Keratinocyte (primary cell): ENCODE results near the gene SH3RF1. TPM values are rescaled to one million over a fixed set of nuclear protein-coding genes. Genes with fewer than 3 reads are reported as not detected.

Experiments used
- DNase-seq: peaks from one replicate; pipeline ENCODE4 v3.0.0-alpha.2; 2011; ENCODE audit warnings: low read depth, missing footprints, low spot score
- FAIRE-seq: peaks from 2 replicates; lab custom pipeline; 2011; peaks lifted over from hg19 to GRCh38; lab: Jason Lieb, UNC
- H2AFZ ChIP-seq: 2 replicates; pipeline ENCODE4 v1.6.0; 2012; ENCODE audit warnings: low read length, control low read depth, inconsistent platforms; ENCODE audit not compliant: control insufficient read depth
- H3K27ac ChIP-seq: 2 replicates; pipeline ENCODE4 v1.5.1; 2011; ENCODE audit warnings: low read length; ENCODE audit not compliant: control insufficient read depth, insufficient read depth
- H3K27me3 ChIP-seq: 3 replicates; pipeline ENCODE4 v1.6.0; 2011; ENCODE audit warnings: low read length; ENCODE audit not compliant: control insufficient read depth, insufficient read depth; ENCODE audit errors: extremely low read depth
- H3K36me3 ChIP-seq, 2 experiments: 2 replicates in 1 of 2; 3 replicates in 1 of 2; pipeline ENCODE4 v1.5.1; 2011; ENCODE audit warnings: low read length in 2 of 2, mild to moderate bottlenecking in 1 of 2; ENCODE audit not compliant: control insufficient read depth in 2 of 2, insufficient read depth in 2 of 2; ENCODE audit errors: extremely low read depth in 1 of 2
- H3K4me1 ChIP-seq: 3 replicates; pipeline ENCODE4 v1.5.1; 2011; ENCODE audit warnings: low read length; ENCODE audit not compliant: control insufficient read depth, insufficient read depth; ENCODE audit errors: extremely low read depth
- H3K4me2 ChIP-seq: 3 replicates; pipeline ENCODE4 v1.6.0; 2011; ENCODE audit warnings: low read depth, low read length; ENCODE audit not compliant: control insufficient read depth, insufficient read depth; ENCODE audit errors: extremely low read depth
- H3K4me3 ChIP-seq, 3 experiments: fragments of 200-600 bp in 1 of 3; sonication (generic) in 1 of 3; 2 replicates in 2 of 3; 3 replicates in 1 of 3; pipeline ENCODE4 v1.5.1; 2011 to 2016; ENCODE audit warnings: low read length in 3 of 3, mild to moderate bottlenecking in 3 of 3, control low read depth in 2 of 3, inconsistent platforms in 1 of 3, low read depth in 1 of 3, mixed read lengths in 1 of 3, mixed run types in 1 of 3, moderate library complexity in 1 of 3; ENCODE audit not compliant: control insufficient read depth in 2 of 3, insufficient read depth in 2 of 3; ENCODE audit errors: extremely low read depth in 1 of 3
- H3K79me2 ChIP-seq: 2 replicates; pipeline ENCODE4 v1.6.0; 2012; ENCODE audit warnings: low read length; ENCODE audit not compliant: control insufficient read depth, insufficient read depth
- H3K9ac ChIP-seq: 3 replicates; pipeline ENCODE4 v1.6.0; 2011; ENCODE audit warnings: low read length; ENCODE audit not compliant: control insufficient read depth, insufficient read depth; ENCODE audit errors: extremely low read depth
- H3K9me1 ChIP-seq: 3 replicates; pipeline ENCODE4 v1.6.0; 2011; ENCODE audit warnings: low read length; ENCODE audit not compliant: control insufficient read depth, insufficient read depth; ENCODE audit errors: extremely low read depth
- H3K9me3 ChIP-seq: 2 replicates; pipeline ENCODE4 v1.5.1; 2012; ENCODE audit warnings: low read depth, low read length; ENCODE audit not compliant: control insufficient read depth
- H4K20me1 ChIP-seq: 3 replicates; pipeline ENCODE4 v1.6.0; 2011; ENCODE audit warnings: low read length; ENCODE audit not compliant: control insufficient read depth, insufficient read depth; ENCODE audit errors: extremely low read depth
- CTCF ChIP-seq, 3 experiments: IDR thresholded peaks in 1 of 3; conservative IDR thresholded peaks in 1 of 3; optimal IDR thresholded peaks in 1 of 3; 2 replicates in 2 of 3; 3 replicates in 1 of 3; pipeline versions ENCODE3 to v1.5.1; 2011; ENCODE audit warnings: low read length in 3 of 3, mild to moderate bottlenecking in 3 of 3, moderate library complexity in 2 of 3, control low read depth in 1 of 3, inconsistent platforms in 1 of 3; ENCODE audit not compliant: insufficient read depth in 2 of 3; ENCODE audit errors: extremely low read depth in 1 of 3
- EZH2 ChIP-seq: IDR thresholded peaks from one replicate; pipeline ENCODE4 v1.6.1; 2012; ENCODE audit warnings: inconsistent platforms, mild to moderate bottlenecking, low read length, moderate library complexity
- dilution Hi-C: fragments of 300-500 bp; cut with MboI; formaldehyde crosslinking; loops from one replicate; pipeline ENCODE4 v1.7.0; 2020; ENCODE audit warnings: low sequenced_read_pairs; ENCODE audit not compliant: extremely low pct_ligation_motif_present
- polyA plus RNA-seq, 5 experiments: library from polyadenylated mRNA; depleted of rRNA in 3 of 5; stranded (reverse) in 3 of 5; stranded (forward) in 1 of 5; unstranded in 1 of 5; fragments of >200 nt; gene quantifications; 1 replicate in 1 of 5; 2 replicates in 3 of 5; 3 replicates in 1 of 5; pipeline versions ENCODE4 v1.2.1 to v1.2.3, GENCODE V29; 2011 to 2012; ENCODE audit warnings: missing spikeins in 2 of 5, low read depth in 1 of 5, low replicate concordance in 1 of 5

Gene SH3RF1
- polyA plus RNA-seq, 1 donor (not counting 4 experiments of a cell fraction or from before 2014, with no cell fraction given), result 9.5 TPM

- Histone ChIP-seq H2AFZ (no peak overlapping the region), H3K4me1 (peaks cover 21% of the 10 kb centered on the region), H3K9ac (no peak overlapping the region), H3K4me3 (peak overlapping the region in 1 of 3 experiments; percentile 31), H3K36me3 (peaks cover 0 to 3% of the 10 kb centered on the region in 2 experiments), H3K27me3 (no peaks in the 10 kb centered on the region), H3K9me3 (no peaks in the 10 kb centered on the region), H3K4me2 (peak overlapping the region; percentile 61), H4K20me1 (no peaks in the 10 kb centered on the region), H3K79me2 (peaks cover 90% of the 10 kb centered on the region), H3K27ac (peak overlapping the region; percentile 38), H3K9me1 (no peaks in the 10 kb centered on the region)
- DNase-seq, result no peak
- TF ChIP-seq CTCF (optimal IDR thresholded peaks at IDR 0.05 in 1 of 3, IDR thresholded peaks at IDR 0.05 in 1 of 3, conservative IDR thresholded peaks at IDR 0.05 in 1 of 3; ENCODE audit: extremely low read depth in 1 of 3, insufficient read depth in 2 of 3, low read length in 3 of 3) (no peak), EZH2 (no peak)
- FAIRE-seq, result peak; percentile 69
- dilution Hi-C loops, result no loop called here
Measured at GRCh38 chr4:169243825-169244609, 26.7 kb downstream of the SH3RF1 start.

- Histone ChIP-seq H3K9me3 (no peaks in the 10 kb centered on the region), H3K79me2 (peaks cover 91% of the 10 kb centered on the region), H3K9me1 (no peaks in the 10 kb centered on the region), H3K36me3 (peaks cover 0 to 3% of the 10 kb centered on the region in 2 experiments), H3K27ac (no peak overlapping the region), H3K4me1 (peaks cover 29% of the 10 kb centered on the region), H3K4me3 (no peak overlapping the region), H3K27me3 (no peaks in the 10 kb centered on the region), H3K4me2 (no peak overlapping the region), H2AFZ (no peak overlapping the region), H3K9ac (no peak overlapping the region), H4K20me1 (no peaks in the 10 kb centered on the region)
- no peak for TF ChIP-seq EZH2
- dilution Hi-C loops, result no loop called here
- FAIRE-seq (no peak), DNase-seq (no peak)
Measured at GRCh38 chr4:169241464-169241863, 29.3 kb downstream of the SH3RF1 start.
